Measurements from ENCODE around the gene GUCD1. TPM values are rescaled to one million over a fixed set of nuclear protein-coding genes. Genes with fewer than 3 reads are reported as not detected.

The GUCD1 gene
- total RNA-seq, 4 donors from 2014 or later: 56.7 to 498 (median 277) TPM

GRCh38 chr22:24519496-24519895, 35.4 kb downstream of the GUCD1 start:
- intact Hi-C loops (cut with DNase I; ENCODE audit: low total_unique reads): no loop called here
- Histone ChIP-seq H3K4me1 (peaks cover 0 to 14% (median 10%) of the 10 kb centered on the region in 4 donors), H3K9me3 (no peaks in the 10 kb centered on the region), H3K36me3 (no peaks in the 10 kb centered on the region), H3K4me3 (no peak overlapping the region), H3K27ac (no peak overlapping the region), H3K27me3 (no peaks in the 10 kb centered on the region)
- in situ Hi-C loops (cut with MboI; ENCODE audit: low pct_ligation_motif_present in 1 of 4, low pct_unique_long_range_greater_than_20kb in 1 of 4, low sequenced_read_pairs in 3 of 4): no loop called here
- TF ChIP-seq POLR2AphosphoS5 (IDR thresholded peaks at IDR 0.05) (no peak), POLR2A (IDR thresholded peaks at IDR 0.05) (no peak), CTCF (IDR thresholded peaks at IDR 0.05) (no peak), EP300 (IDR thresholded peaks at IDR 0.05; ENCODE audit: low read depth) (no peak)
- no peak for DNase-seq
- WGBS, 2 donors (ENCODE audit: low coverage in 1 of 2): 98% methylated on average over 5 of the region's 5 CpGs; no CpG with 5 or more reads in 1 of the 2 donors

GRCh38 chr22:24518771-24519485, 36.0 kb downstream of the GUCD1 start:
- Histone ChIP-seq H3K36me3 (no peaks in the 10 kb centered on the region), H3K27ac (no peak overlapping the region), H3K4me3 (no peak overlapping the region), H3K27me3 (no peaks in the 10 kb centered on the region), H3K9me3 (no peaks in the 10 kb centered on the region), H3K4me1 (peaks cover 0 to 18% (median 11%) of the 10 kb centered on the region in 4 donors)
- 87 to 88% methylated on average over 8 to 9 of the region's 9 CpGs for WGBS, 2 donors (ENCODE audit: low coverage in 1 of 2)
- TF ChIP-seq POLR2AphosphoS5 (IDR thresholded peaks at IDR 0.05) (no peak), POLR2A (IDR thresholded peaks at IDR 0.05) (no peak), CTCF (IDR thresholded peaks at IDR 0.05) (no peak), EP300 (IDR thresholded peaks at IDR 0.05; ENCODE audit: low read depth) (no peak)
- DNase-seq: no peak
- in situ Hi-C loops (cut with MboI; ENCODE audit: low pct_ligation_motif_present in 1 of 4, low pct_unique_long_range_greater_than_20kb in 1 of 4, low sequenced_read_pairs in 3 of 4) (no loop called here), intact Hi-C loops (cut with DNase I; ENCODE audit: low total_unique reads) (no loop called here)

DNA sequence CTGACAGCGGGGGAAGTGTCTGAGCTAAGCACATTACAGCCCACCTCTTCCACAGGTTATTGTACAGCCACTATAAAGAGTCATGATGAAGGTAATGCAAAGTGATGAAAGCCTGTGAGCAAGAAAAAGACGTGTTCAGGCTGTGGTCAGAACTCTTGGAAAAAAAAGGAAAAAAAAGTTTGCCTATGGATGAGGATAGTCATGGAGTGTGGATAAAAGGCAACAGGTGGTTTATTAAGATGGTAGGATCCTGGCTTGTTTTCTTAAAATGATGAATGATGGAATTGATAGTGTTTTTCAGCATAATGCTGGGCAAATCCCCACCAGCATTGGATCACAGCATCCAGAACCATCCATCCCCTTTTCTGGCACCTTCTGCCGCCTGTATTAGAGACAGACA, 36.7 kb downstream of the GUCD1 start:
- Histone ChIP-seq H3K4me1 (peaks cover 0 to 20% (median 11%) of the 10 kb centered on the region in 4 donors), H3K4me3 (no peak overlapping the region), H3K27me3 (no peaks in the 10 kb centered on the region), H3K27ac (no peak overlapping the region), H3K9me3 (no peaks in the 10 kb centered on the region), H3K36me3 (no peaks in the 10 kb centered on the region)
- WGBS, 2 donors (ENCODE audit: low coverage in 1 of 2): 87 to 90% methylated on average over 3 of the region's 3 CpGs
- DNase-seq: no peak
- TF ChIP-seq EP300 (IDR thresholded peaks at IDR 0.05; ENCODE audit: low read depth) (no peak), POLR2A (IDR thresholded peaks at IDR 0.05) (no peak), CTCF (IDR thresholded peaks at IDR 0.05) (no peak), POLR2AphosphoS5 (IDR thresholded peaks at IDR 0.05) (no peak)
- intact Hi-C loops (cut with DNase I; ENCODE audit: low total_unique reads): no loop called here
- in situ Hi-C loops (cut with MboI; ENCODE audit: low pct_ligation_motif_present in 1 of 4, low pct_unique_long_range_greater_than_20kb in 1 of 4, low sequenced_read_pairs in 3 of 4): no loop called here

DNA sequence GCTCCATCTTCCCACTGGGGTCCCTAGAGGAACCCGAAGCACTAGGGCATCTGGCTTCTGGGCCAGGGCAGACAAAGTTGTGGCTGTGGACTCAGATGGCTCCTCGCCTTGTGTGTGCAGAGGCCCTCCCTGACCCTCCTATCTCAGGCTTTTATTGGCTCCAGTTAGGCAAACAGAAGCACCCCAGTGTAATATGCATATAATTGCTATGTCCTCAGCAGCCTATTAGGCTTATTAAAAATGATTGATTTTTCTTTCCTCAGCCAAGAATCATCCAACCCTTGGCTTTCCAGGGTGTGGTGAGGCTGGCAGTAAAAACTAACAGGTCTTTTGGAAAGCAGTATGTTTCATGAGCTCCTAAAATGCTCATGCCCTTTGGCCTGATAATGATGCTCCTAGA, 37.5 kb downstream of the GUCD1 start:
- H3K36me3 ChIP-seq: no peaks in the 10 kb centered on the region
- 72% methylated on average over 2 of the region's 2 CpGs; no CpG with 5 or more reads in 1 of the 2 donors for WGBS, 2 donors (ENCODE audit: low coverage in 1 of 2)
- intact Hi-C loops (cut with DNase I; ENCODE audit: low total_unique reads): no loop called here
- TF ChIP-seq EP300 (IDR thresholded peaks at IDR 0.05; ENCODE audit: low read depth) (no peak), POLR2AphosphoS5 (IDR thresholded peaks at IDR 0.05) (no peak), CTCF (IDR thresholded peaks at IDR 0.05) (no peak), POLR2A (IDR thresholded peaks at IDR 0.05) (no peak)
- no peak overlapping the region for H3K4me3 ChIP-seq
- no peaks in the 10 kb centered on the region for H3K27me3 ChIP-seq
- H3K27ac ChIP-seq: no peak overlapping the region
- no peaks in the 10 kb centered on the region for H3K9me3 ChIP-seq
- DNase-seq: no peak
- H3K4me1 ChIP-seq: peaks cover 0 to 20% (median 11%) of the 10 kb centered on the region in 4 donors
- in situ Hi-C loops (cut with MboI; ENCODE audit: low pct_ligation_motif_present in 1 of 4, low pct_unique_long_range_greater_than_20kb in 1 of 4, low sequenced_read_pairs in 3 of 4): no loop called here
